ENCODE measurements around the gene PMVK.

PMVK gene

GRCh38 chr1:154960446-154961136, 24.1 kb upstream of the PMVK start:
- TF ChIP-seq TAF1 (IDR thresholded peaks at IDR 0.05; ENCODE audit: borderline replicate concordance, insufficient read depth, low read length) (no peak), SIN3A (IDR thresholded peaks at IDR 0.05; ENCODE audit: borderline replicate concordance, insufficient read depth, low read length) (no peak), REST (IDR thresholded peaks at IDR 0.05; ENCODE audit: insufficient read depth in 1 of 2, low read depth in 2 of 2, low read length in 2 of 2) (no peak), FOXP2 (optimal IDR thresholded peaks at IDR 0.05; ENCODE audit: borderline replicate concordance, extremely low read depth, extremely low read length, insufficient read depth) (no peak), POLR2AphosphoS5 (IDR thresholded peaks at IDR 0.05; ENCODE audit: low read depth, low read length) (no peak)

DNA sequence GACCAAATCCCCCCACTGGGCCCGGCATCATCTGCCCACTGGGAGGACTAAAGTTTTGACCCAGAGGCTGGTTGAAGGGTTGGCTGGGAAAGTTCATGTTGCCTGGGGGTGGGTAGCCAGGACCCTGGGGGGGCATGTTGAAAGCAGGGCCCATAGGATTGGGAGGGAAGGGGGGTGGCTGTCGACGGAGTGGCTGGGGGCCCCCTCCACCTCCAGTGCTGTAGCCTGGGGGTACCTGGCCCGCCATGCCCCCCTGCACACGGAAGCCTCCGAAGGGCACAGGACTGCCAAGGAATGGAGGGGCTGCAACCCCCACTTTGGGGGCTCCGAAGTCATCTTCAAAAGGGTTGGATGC, 22.9 kb upstream of the PMVK start:
- TF ChIP-seq SIN3A (IDR thresholded peaks at IDR 0.05; ENCODE audit: borderline replicate concordance, insufficient read depth, low read length) (no peak), REST (IDR thresholded peaks at IDR 0.05; ENCODE audit: insufficient read depth in 1 of 2, low read depth in 2 of 2, low read length in 2 of 2) (no peak), POLR2AphosphoS5 (IDR thresholded peaks at IDR 0.05; ENCODE audit: low read depth, low read length) (no peak)

- TF ChIP-seq REST (IDR thresholded peaks at IDR 0.05; ENCODE audit: insufficient read depth in 1 of 2, low read depth in 2 of 2, low read length in 2 of 2): no peak
- TF ChIP-seq POLR2AphosphoS5 (IDR thresholded peaks at IDR 0.05; ENCODE audit: low read depth, low read length): no peak
- no peak for TF ChIP-seq SIN3A (IDR thresholded peaks at IDR 0.05; ENCODE audit: borderline replicate concordance, insufficient read depth, low read length)
- no peak for TF ChIP-seq TAF1 (IDR thresholded peaks at IDR 0.05; ENCODE audit: borderline replicate concordance, insufficient read depth, low read length)
Measured at GRCh38 chr1:154958681-154959425, 22.3 kb upstream of the PMVK start.

DNA sequence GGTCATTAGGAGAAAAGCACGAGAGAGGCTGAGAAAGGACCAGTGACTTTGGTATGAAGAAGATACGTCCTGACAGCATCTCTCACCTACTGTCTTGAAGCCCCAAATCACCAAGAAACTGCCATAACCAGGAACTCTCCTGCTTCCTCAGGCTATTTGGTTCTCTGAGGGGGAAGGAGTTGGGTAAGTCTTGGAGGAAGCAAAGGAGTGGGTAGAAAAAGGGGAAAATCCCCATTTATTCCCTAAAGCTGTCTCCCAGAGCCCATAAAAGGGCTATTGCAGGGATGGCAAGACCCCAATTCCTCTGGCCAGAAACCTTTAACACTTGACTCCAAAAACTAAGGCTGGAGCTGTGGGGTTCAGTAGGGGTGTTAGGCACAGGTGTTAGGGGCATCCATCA, 21.5 kb upstream of the PMVK start:
- no peak for TF ChIP-seq REST (IDR thresholded peaks at IDR 0.05; ENCODE audit: insufficient read depth in 1 of 2, low read depth in 2 of 2, low read length in 2 of 2)
- no peak for TF ChIP-seq SIN3A (IDR thresholded peaks at IDR 0.05; ENCODE audit: borderline replicate concordance, insufficient read depth, low read length)
- TF ChIP-seq TAF1 (IDR thresholded peaks at IDR 0.05; ENCODE audit: borderline replicate concordance, insufficient read depth, low read length): no peak

All from PFSK-1 (cell line).